COLO668 (cell line): ENCODE results near the gene LRRN4.
"Not testable (repeated sequence)": the region's sequence is repeated elsewhere in the genome, so short reads cannot be mapped to it uniquely, and the experiment has no call there.

Source experiments
- DNase-seq: peaks from one replicate; lab custom pipeline; 2025; ENCODE audit not compliant: unreplicated experiment; lab: John Stamatoyannopoulos, UW

The LRRN4 gene

DNA sequence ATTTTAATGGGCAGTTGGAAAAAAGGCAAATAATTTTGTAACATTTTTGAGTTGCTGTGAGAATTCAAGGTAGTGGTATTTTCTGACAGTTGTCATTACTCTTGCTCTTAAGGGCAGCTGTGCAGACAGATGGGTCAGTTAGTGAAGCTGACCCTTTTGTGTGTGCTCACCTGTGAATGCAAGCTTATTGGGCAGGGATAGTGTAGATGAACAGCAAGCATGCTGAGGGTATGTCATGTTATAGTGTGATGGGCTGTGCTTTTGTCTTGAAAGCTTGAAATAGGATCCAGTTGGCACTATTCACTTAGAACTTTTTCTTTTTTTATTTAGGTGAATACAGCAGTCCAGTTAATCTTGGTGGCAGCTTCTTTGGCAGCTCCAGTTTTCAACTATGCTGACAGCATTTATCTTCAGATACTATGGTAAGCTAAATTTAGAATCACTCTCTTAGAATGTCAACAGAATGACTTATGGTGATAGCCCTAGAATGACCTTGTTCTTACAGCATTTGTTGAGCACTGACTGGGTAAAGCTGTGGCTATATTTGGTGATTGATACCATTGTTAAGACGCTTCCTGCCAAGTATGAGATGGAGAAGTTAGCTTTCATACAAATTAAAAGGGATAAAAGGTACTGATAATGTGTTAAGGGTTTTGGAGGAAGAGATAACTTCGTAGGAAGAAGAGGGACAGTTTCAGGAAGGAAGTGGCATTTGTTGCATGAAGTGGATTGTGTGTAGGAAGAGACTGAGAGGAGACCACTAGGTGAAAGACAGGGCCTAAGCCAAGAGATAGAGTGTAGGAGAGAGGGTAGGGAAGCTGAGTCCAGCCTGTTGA lies 19.5 kb downstream of the LRRN4 start:
- DNase-seq, result no peak

DNA sequence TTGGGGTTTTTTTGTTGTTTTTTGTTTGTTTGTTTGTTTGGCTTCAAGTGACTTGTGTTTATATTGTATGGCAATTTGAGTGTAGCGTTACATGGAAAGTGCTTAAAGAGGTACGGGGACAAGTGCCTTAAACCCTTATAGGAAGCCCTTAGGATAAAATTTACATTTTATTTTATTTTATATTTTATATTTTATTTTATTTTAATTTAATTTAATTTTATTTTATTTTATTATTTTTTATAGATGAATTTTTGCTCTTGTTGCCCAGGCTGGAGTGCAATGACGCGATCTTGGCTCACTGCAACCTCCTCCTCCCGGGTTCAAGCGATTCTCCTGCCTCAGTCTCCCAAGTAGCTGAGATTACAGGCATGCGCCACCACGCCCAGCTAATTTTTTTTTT lies 21.0 kb downstream of the LRRN4 start:
- not testable (repeated sequence) for DNase-seq

DNA sequence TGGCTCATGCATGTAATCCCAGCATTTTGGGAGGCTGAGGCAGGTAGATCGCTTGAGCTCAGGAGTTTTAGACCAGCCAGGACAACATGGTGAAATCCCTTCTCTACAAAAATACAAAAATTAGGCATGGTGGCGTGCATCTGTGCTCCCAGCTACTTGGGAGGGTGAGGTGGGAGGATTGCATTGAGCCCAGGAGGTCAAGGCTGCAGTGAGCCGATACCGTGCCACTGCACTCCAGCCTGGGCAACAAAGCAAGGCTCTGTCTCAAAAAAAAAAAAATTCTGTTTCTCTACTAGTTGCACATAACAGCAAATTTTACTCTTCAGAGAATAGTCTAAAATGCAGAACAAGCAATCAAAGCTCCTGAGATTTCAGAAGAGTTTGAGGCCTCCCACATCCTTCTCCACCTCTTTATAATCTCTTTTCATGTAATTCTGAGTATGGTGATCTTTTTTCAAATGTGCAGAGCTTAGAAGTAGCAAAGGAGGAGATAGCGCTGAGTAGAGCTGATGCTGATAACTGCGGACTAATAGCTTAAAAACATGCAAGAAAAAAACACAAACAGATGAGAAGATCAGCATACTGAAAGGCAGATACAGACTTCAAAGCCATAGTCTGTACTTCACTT lies 23.3 kb downstream of the LRRN4 start:
- DNase-seq, result no peak

DNA sequence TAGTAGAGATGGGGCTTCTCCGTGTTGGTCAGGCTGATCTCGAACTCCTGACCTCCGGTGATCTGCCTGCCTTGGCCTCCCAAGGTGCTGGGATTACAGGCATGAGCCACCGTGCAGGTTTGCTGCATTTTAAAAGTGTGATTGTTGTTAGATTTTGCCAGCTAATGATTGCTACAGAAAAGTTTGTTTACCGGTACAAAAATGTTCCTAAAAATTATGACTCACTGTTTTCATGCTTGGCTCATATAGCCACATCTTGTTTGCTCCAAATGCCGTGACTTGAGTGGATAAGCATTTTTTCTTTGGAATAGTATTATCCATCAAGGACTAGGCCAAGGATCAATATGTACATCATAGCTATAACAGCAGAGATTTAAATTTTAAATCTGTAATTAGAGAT lies 24.3 kb downstream of the LRRN4 start:
- DNase-seq, result no peak

DNA sequence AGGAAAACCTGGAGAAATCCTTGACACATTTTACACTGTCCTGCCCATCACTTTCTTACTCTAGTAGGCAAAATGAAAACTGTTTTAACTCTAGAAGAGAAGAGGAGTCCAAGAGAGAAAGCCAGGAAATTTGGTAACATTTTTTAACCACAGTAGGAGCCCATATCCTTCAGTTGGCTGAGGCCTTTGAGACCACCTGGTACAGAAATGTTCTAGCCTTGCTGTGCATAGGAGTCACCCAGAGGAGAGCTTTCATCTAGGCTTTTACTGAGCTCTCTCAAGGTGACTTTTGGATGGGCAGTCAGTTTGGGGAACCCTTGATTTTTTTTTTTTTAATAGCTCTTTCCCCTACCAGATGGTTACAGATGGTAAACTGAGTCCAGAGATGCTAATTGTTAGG lies 25.0 kb downstream of the LRRN4 start:
- no peak for DNase-seq

DNA sequence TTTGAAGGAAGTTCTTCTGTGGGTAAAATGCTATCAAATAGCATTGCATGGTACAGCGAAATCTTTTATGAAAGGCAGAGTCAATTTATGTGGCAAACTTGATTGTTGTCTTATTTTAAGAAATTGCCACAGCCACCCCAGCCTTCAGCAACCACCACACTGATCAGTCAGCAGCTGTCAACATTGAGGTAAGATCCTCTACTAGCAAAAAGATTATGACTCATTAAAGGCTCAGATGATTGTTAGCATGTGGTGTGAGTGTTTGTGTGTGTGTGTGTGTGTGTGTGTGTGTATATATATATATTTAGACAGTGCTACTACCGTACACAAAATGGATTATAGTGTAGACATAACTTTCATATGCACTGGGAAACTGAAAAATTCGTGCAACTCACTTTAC lies 27.8 kb downstream of the LRRN4 start:
- no peak for DNase-seq

DNA sequence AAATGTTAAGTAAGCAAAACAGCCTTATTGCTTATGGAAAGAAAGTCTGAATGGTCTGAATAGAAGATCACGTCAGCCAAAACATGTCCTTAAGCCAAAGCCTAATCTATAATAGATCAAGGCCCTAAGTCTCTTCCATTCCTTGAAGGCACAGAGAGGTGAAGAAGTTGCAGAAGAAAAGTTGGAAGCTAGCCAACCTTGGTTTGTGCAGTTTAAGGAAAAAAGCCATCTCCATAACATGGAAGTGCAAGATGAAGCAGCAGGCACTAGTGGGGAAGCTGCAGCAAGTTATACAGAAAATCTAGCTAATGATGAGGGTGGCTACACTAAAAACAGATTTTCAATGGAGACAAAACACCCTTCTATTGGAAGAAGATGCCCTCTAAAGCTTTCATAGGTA lies 29.1 kb downstream of the LRRN4 start:
- no peak for DNase-seq

DNA sequence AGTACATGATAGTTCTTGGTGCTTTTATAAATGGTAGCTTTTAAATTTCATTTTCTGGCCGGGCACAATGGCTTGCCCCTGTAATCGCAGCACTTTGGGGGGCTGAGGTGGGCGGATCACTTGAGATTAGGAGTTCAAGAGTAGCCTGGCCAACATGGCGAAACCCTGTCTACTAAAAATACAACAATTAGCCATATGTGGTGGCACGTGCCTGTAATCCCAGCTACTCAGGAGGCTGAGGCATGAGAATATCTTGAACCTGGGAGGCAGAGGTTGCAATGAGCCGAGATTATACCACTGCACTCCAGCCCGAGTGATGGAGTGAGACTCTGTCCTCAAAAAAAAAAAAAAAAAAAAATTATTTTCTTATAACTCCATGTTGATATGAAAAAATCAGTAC lies 36.0 kb downstream of the LRRN4 start:
- no peak for DNase-seq

DNA sequence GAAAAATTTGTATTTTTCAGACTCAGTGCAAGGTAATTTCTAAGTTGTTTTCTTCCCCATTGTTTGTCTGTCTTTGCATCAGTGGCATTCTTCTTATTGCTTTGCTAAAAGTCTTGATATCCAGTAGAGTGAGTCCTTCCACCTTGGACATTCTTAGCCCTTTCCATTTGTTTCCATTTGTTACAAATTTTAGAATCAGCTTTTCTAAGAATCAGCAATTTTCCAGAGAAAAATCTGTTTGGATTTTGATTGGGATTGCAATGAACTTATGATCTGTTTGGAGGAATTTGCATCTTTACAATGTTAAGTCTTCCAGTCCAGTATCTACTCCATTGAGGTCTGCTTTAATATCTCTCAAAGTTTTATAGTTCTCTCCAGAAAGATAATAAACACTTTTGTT lies 36.4 kb downstream of the LRRN4 start:
- no peak for DNase-seq

DNA sequence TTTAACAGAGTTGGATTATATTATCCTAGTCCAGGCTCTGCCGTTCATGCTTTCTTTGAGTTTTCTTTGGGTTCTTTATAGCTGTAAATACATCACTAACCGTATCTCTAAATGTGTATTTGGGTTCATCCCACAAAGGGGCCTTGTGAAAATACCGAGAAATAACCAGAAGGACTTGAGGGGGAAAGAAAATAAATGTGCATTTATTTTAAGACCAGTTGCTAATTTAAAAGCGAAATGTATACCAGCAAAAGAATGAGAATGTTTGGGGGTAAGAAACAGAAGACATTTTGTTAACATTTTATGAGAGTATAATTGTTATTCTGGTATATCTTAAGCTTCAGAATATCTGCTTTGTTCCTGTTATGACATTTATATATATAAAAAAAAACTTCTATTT lies 38.9 kb downstream of the LRRN4 start:
- DNase-seq, result no peak

DNA sequence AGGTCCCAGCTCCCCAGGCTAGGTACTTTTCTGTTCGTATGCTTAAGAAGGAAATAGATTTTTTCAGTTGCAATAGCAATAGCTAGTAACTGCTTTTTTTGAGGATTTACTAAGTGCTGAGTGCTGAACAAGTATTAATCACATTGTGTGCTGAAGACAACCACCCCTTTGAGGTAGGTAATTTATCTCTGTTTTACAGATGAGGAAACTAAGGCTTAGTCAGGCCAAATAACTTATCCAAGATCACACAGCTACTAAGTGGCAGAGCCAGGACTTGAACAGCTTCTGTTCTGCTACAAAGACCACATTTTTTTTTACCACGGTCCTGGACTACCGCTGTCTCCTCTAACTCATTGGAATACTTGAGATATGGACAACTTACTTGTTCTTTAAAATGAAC lies 39.8 kb downstream of the LRRN4 start:
- no peak for DNase-seq

DNA sequence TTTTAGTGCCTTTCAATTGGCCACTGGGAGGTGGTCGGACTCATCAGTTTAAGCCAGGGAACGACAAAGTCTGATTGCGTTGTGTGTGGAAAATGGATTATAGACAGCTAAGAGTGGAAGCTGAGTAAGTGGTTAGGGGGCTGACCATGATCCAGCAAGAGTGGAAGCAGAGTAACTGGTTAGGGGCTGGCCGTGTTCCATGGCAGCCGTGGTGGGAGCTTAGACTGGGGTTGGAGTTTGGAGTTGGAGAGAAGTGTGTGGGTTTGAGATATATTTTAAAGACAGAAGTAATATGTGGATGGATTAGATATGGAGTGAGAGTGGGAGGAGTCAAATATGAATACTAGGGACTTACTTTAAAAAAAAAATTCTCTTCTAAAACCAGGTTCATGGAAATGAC lies 41.7 kb downstream of the LRRN4 start:
- DNase-seq, result no peak

DNA sequence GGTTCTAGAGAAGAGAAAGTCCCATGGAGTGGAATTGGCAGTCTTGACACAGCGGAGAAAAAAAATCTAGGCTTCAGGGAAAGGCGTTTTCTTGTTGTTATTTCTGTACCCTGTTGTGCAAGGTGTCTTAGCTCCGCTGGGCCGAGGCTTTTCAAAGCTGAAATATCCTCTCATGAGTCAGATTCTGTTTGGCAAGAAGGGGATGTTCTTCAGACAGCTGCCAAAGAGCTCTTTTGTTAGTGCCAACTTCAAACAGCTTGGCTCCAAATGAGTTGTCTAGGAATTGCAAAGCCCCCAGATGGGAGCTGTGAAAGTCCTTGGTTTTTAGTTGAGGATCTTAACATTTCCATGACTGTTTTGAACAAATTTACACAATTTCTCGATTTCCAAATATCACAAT lies 45.6 kb downstream of the LRRN4 start:
- DNase-seq, result no peak

DNA sequence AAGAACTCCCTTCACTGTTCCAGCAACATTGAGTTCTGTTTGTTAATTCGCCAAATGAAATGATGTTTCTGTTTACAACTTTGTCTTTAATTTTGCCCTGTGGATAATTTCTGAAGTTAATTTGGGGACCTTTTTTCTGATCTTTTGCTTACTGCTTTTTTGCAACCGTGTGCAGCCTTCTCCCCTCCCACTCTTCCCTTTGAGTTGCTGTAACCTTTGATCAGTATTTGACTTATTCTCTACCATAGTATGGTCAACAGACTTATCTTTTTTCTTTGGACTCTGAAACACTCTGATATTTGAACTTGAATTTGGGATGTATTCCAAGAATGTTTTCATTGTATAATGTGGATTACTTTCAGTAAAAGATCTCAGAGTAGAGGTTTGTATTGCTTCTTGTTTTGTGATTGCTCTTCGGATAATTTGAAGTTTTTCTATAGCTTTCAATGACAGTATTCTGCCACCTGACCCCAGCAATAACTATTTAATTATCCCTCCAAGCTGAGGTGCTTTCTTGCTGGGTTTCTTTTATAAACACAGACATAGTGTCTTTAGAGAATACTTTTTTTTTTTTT lies 46.2 kb downstream of the LRRN4 start:
- no peak for DNase-seq

DNA sequence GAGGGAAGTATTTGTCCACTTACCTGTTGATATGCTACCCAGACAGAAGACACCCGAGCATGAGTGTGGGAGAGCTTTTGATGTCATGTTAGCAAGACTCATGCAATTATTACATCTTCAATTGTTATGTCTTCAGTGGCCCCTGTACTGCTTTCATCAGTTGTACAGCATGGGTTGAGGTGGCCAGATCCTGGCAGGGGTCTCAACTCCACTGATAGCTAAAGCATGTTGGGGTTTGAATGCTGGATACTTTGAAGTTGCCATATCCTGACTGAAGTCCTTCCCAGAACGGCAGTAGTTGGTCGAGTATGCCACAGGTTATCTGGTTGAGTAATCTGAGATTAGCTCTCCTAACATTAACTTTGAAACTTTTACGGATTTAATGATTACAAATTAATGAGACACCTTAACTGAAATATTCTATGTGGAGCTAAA lies 46.7 kb downstream of the LRRN4 start:
- DNase-seq, result peak; percentile 13

DNA sequence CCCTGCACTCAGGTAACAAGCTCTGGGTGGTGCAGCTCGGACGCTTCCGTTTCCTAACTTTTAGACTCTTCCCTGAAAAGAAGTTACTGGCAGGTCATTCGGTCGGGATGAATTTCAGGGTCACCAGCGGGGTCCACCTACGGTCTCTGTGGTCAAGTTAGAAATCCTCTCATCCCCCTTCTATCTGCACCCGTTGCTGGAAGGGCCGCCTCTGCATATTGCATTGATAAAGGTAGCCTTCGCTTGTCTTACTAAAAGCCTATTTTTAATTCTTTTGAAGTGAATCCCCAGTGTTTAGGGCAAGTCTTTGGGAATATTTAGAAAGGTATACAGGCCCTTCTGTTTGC lies 47.3 kb downstream of the LRRN4 start:
- no peak for DNase-seq

DNA sequence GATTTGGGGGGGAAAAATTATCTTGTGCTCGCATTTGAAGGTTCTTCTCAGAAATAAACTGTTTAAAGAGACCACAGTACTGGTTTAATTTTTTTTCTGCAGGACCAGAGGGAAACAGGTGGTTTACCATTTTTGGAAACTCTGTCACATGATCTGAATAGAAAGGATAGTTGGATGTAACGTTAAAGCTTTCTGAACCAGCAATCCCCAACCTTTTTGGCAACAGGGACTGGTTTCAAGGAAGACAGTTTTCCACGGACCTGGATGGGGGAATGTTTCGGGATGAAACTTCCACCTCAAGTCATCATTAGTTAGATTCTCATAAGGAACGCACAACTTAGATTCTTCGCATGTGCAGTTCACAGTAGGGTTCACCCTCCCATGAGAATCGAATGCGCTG lies 53.0 kb downstream of the LRRN4 start:
- DNase-seq, result no peak

DNA sequence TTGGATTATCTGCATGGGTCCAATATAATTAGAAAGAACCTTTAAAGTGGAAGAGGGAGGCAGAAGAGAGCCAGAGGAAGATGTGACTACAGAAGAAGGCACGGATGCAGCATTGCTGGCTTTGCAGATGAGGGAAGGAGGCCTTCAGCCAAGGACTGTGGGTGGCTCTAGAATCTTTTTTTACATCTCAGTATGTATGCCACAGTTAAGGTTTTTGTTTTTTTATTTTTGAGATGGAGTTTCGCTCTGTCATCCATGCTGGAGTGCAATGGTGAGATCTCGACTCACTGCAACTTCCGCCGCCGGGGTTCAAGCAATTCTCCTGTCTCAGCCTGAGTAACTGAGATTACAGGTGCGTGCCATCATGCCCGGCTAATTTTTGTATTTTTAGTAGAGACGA lies 54.1 kb downstream of the LRRN4 start:
- DNase-seq, result no peak

DNA sequence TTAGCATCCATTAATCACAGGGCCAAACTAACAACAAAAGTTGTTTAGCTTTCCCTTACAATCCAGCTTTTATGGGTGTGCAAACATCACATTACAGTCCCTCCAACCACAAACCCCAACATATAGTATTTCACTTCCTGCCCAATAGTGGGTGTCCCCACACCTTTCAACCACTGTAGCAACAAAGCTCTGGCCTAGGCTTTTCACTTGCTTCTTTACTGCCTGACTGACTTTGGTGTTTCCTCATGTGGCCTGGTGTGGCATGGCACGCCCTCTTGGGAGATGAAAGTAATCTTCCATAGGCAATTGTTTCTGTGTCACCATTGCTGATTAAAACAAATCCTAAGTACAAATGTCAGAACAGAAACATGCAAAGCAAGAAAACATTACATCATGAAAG lies 57.1 kb downstream of the LRRN4 start:
- peak; percentile 61 for DNase-seq

DNA sequence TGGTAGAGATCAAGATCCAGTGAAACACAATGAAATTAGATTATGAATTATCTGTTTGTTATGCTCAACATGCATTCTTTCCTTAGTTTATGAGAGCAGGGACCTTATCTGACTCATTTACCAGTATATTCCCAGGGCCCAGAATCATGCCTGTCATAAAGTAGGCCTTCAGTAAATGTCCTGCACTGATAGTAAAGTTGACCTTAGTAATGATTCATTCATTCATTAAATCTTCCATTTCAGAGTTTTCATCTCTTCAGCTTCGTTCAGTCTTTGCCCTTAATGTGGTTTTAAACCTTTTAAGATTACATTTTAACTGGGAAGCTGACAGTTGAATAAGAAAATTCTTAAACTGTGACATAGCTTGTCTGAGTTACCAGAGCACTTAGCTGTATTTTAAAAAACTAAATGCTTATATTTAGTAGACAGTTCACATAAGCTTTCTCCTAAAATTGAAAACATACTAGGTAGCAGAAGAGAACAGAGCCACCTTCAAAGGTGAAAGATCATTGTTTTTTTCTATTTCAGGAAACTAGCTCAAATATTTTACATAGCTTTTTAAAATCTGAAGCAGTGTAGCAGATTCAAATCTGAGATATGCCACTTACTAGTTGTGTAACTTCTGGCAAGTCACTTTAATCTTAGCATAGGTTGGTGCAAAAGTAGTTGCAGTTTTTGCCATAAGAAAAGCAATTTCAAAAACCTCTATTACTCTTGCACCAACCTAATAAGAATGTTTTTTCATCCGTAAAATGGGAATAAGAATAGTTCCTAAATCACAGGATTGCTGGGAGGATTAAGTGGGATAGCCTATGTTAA lies 62.0 kb downstream of the LRRN4 start:
- no peak for DNase-seq

DNA sequence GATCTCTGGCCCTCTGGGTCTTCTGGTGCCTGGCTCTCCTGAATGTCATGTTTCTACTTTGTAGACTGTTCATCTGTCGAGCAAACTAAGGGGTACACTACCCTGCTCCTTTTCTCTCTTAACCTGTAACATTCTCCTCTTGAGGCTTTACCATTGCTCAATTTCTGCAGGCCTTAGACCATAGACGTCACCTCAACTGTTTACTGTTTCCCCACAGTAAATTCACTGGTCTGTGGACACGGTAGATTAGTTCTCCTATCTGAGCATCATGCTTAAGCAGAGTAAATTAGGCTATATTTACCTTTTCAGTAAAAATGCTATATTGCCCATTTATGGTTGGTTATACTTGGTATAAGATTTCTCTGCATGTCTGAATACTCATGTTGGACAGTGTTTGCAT lies 62.9 kb downstream of the LRRN4 start:
- DNase-seq, result no peak
